H1 (cell line): ENCODE results near the gene BBC3. TPM values are rescaled to one million over a fixed set of nuclear protein-coding genes. Genes with fewer than 3 reads are reported as not detected.
A peak's percentile ranks its signal among the peaks of the same experiment; 100 is the strongest.

Experiments
- CTCF ChIA-PET: fragments of 300-600 bp; sonication (Branson Sonifier 250); formaldehyde crosslinking; loops from one replicate; lab custom pipeline; 2021; ENCODE audit not compliant: partially characterized antibody; lab: Charles Lee
- POLR2A ChIA-PET: fragments of 300-600 bp; sonication (Branson Sonifier 250); formaldehyde crosslinking; loops from one replicate; lab custom pipeline; 2021; ENCODE audit warnings: inconsistent platforms; ENCODE audit not compliant: partially characterized antibody; lab: Charles Lee
- DNase-seq, 2 experiments: peaks; one replicate each; pipeline versions ENCODE4 v3.0.0 to v3.0.0-alpha.2; 2010 to 2022; ENCODE audit warnings: low spot score in 2 of 2, low read depth in 1 of 2, mixed read lengths in 1 of 2
- FAIRE-seq: peaks from 2 replicates; lab custom pipeline; 2011; peaks lifted over from hg19 to GRCh38; lab: Jason Lieb, UNC
- H2AFZ ChIP-seq: 2 replicates; pipeline ENCODE4 v1.8.1; 2012; ENCODE audit warnings: low read length, inconsistent platforms
- H2AK5ac ChIP-seq: 2 replicates; pipeline ENCODE4 v1.6.1; 2013; ENCODE audit warnings: low read depth, low read length
- H2BK120ac ChIP-seq: replicated peaks from 2 replicates; pipeline ENCODE3; 2013; ENCODE audit warnings: low read depth, low read length, inconsistent platforms
- H2BK12ac ChIP-seq: 2 replicates; pipeline ENCODE4 v1.6.1; 2013; ENCODE audit warnings: low read depth, low read length
- H2BK15ac ChIP-seq: 2 replicates; pipeline ENCODE4 v1.6.1; 2013; ENCODE audit warnings: low read length
- H2BK20ac ChIP-seq: 2 replicates; pipeline ENCODE4 v1.6.1; 2013; ENCODE audit warnings: low read length
- H2BK5ac ChIP-seq: 2 replicates; pipeline ENCODE4 v1.6.1; 2013; ENCODE audit warnings: low read depth, low read length
- H3K14ac ChIP-seq: 2 replicates; pipeline ENCODE4 v1.6.1; 2013; ENCODE audit warnings: inconsistent platforms; ENCODE audit not compliant: insufficient read length
- H3K18ac ChIP-seq: 2 replicates; pipeline ENCODE4 v1.6.1; 2013; ENCODE audit warnings: low read length; ENCODE audit errors: extremely low read depth
- H3K23ac ChIP-seq: 2 replicates; pipeline ENCODE4 v1.6.1; 2013; ENCODE audit warnings: inconsistent platforms; ENCODE audit not compliant: insufficient read length
- H3K23me2 ChIP-seq: 2 replicates; pipeline ENCODE4 v1.6.1; 2013; ENCODE audit warnings: low read depth, low read length
- H3K27ac ChIP-seq: 2 replicates; pipeline ENCODE4 v1.6.1; 2011; ENCODE audit warnings: low read depth, low read length, inconsistent platforms
- H3K27me3 ChIP-seq, 4 experiments: replicated peaks in 1 of 4; 1 replicate in 1 of 4; 2 replicates in 3 of 4; pipeline versions ENCODE4 v1.6.1 to v1.8.1; 2011 to 2013; ENCODE audit warnings: low read length in 3 of 4, mild to moderate bottlenecking in 3 of 4, inconsistent platforms in 2 of 4, mixed read lengths in 2 of 4, moderate library complexity in 1 of 4; ENCODE audit not compliant: control insufficient read depth in 3 of 4, insufficient read depth in 3 of 4; ENCODE audit errors: extremely low read depth in 1 of 4
- H3K36me3 ChIP-seq, 4 experiments: 2 replicates each; pipeline versions ENCODE4 v1.6.1 to v1.8.1; 2011 to 2013; ENCODE audit warnings: mild to moderate bottlenecking in 4 of 4, low read length in 3 of 4, moderate library complexity in 2 of 4, control low read depth in 1 of 4, inconsistent platforms in 1 of 4; ENCODE audit not compliant: insufficient read depth in 4 of 4, control insufficient read depth in 2 of 4
- H3K4ac ChIP-seq: replicated peaks from 2 replicates; pipeline ENCODE3; 2013; ENCODE audit warnings: low read length, low read depth, mixed read lengths, inconsistent platforms; ENCODE audit not compliant: insufficient read length
- H3K4me1 ChIP-seq, 4 experiments: replicated peaks in 1 of 4; 1 replicate in 1 of 4; 2 replicates in 3 of 4; pipeline versions ENCODE4 v1.6.1 to v1.8.1; 2011 to 2013; ENCODE audit warnings: low read length in 3 of 4, inconsistent platforms in 2 of 4, mixed read lengths in 1 of 4; ENCODE audit not compliant: insufficient read depth in 4 of 4, control insufficient read depth in 3 of 4
- H3K4me2 ChIP-seq, 2 experiments: 2 replicates each; pipeline versions ENCODE4 v1.6.1 to v1.8.1; 2011 to 2013; ENCODE audit warnings: low read depth in 2 of 2, low read length in 2 of 2, control low read depth in 1 of 2, inconsistent platforms in 1 of 2, mild to moderate bottlenecking in 1 of 2; ENCODE audit not compliant: insufficient read depth in 1 of 2
- H3K4me3 ChIP-seq, 4 experiments: fragments of 200-600, 300-600 bp in 1 of 4; sonication (generic), shearing (Covaris generic), sonication (Bioruptor Twin) in 1 of 4; 2 replicates each; pipeline versions ENCODE4 v1.5.1 to v1.8.1; 2011 to 2016; ENCODE audit warnings: low read length in 4 of 4, low read depth in 3 of 4, control low read depth in 2 of 4, inconsistent platforms in 2 of 4, mild to moderate bottlenecking in 2 of 4, mixed read lengths in 1 of 4, moderate library complexity in 1 of 4; ENCODE audit not compliant: insufficient read depth in 2 of 4; ENCODE audit errors: extremely low read depth in 1 of 4
- H3K56ac ChIP-seq: replicated peaks from 2 replicates; pipeline ENCODE3; 2013; ENCODE audit warnings: low read depth, mild to moderate bottlenecking, mixed read lengths, low read length, inconsistent platforms; ENCODE audit not compliant: insufficient read length
- H3K79me1 ChIP-seq: 2 replicates; pipeline ENCODE4 v1.6.1; 2013; ENCODE audit warnings: low read depth, low read length, control low read depth
- H3K79me2 ChIP-seq, 2 experiments: 2 replicates each; pipeline versions ENCODE4 v1.6.1 to v1.8.1; 2012 to 2013; ENCODE audit warnings: low read length in 2 of 2, mild to moderate bottlenecking in 2 of 2, inconsistent platforms in 1 of 2; ENCODE audit not compliant: insufficient read depth in 2 of 2, control insufficient read depth in 1 of 2
- H3K9ac ChIP-seq, 4 experiments: replicated peaks in 1 of 4; 1 replicate in 1 of 4; 2 replicates in 3 of 4; pipeline versions ENCODE4 v1.6.1 to v1.8.1; 2011 to 2013; ENCODE audit warnings: low read depth in 3 of 4, low read length in 3 of 4, control low read depth in 2 of 4, mild to moderate bottlenecking in 2 of 4, moderate library complexity in 2 of 4, inconsistent platforms in 1 of 4; ENCODE audit errors: extremely low read depth in 1 of 4
- H3K9me3 ChIP-seq, 2 experiments: 2 replicates each; pipeline versions ENCODE4 v1.6.1 to v1.8.1; 2012 to 2013; ENCODE audit warnings: mild to moderate bottlenecking in 2 of 2, moderate library complexity in 2 of 2, control low read depth in 1 of 2, inconsistent platforms in 1 of 2, low read depth in 1 of 2, low read length in 1 of 2, mixed read lengths in 1 of 2; ENCODE audit not compliant: insufficient read depth in 2 of 2
- H4K20me1 ChIP-seq, 2 experiments: replicated peaks in 1 of 2; 2 replicates each; pipeline versions ENCODE3 to v1.8.1; 2011 to 2013; ENCODE audit warnings: inconsistent platforms in 2 of 2, low read length in 2 of 2, mild to moderate bottlenecking in 1 of 2; ENCODE audit not compliant: insufficient read depth in 2 of 2, control insufficient read depth in 1 of 2
- H4K5ac ChIP-seq: 2 replicates; pipeline ENCODE4 v1.6.1; 2013; ENCODE audit warnings: low read length, low read depth, mixed read lengths, inconsistent platforms; ENCODE audit not compliant: insufficient read length
- H4K8ac ChIP-seq: 2 replicates; pipeline ENCODE4 v1.8.0; 2013; ENCODE audit warnings: mild to moderate bottlenecking, moderate library complexity, low read length, inconsistent platforms; ENCODE audit not compliant: insufficient read depth; ENCODE audit errors: extremely low read depth
- H4K91ac ChIP-seq: replicated peaks from 2 replicates; pipeline ENCODE3; 2013; ENCODE audit warnings: low read length, mixed read lengths, inconsistent platforms; ENCODE audit not compliant: insufficient read length
- KDM1A ChIP-seq: fragments of 200-600, 300-600 bp; sonication (generic); IDR thresholded peaks from 2 replicates; pipeline ENCODE4 v1.7.1; 2016; ENCODE audit warnings: mild to moderate bottlenecking, low read length, borderline replicate concordance
- KDM4A ChIP-seq: IDR thresholded peaks from one replicate; pipeline ENCODE4 v1.7.1; 2012; ENCODE audit warnings: low read depth, mild to moderate bottlenecking, moderate library complexity, low read length, inconsistent platforms; ENCODE audit not compliant: severe bottlenecking
- SIN3A ChIP-seq, 2 experiments: IDR thresholded peaks in 1 of 2; conservative IDR thresholded peaks in 1 of 2; 2 replicates each; pipeline ENCODE4 v1.6.1; 2011 to 2012; ENCODE audit warnings: low read length in 2 of 2, improper control_type of control experiment in 1 of 2, low read depth in 1 of 2, mild to moderate bottlenecking in 1 of 2
- SP4 ChIP-seq: IDR thresholded peaks from 2 replicates; pipeline ENCODE4 v1.6.1; 2012; ENCODE audit warnings: low read length, inconsistent platforms
- WGBS, 2 experiments: shearing (Covaris generic) in 1 of 2; methylation state at CpG; one replicate each; pipeline versions ENCODE4 v1.1.6 to v1.1.7; 2013 to 2015; ENCODE audit warnings: low lambda C conversion rate in 2 of 2, mixed read lengths in 2 of 2, inconsistent platforms in 1 of 2, low coverage in 1 of 2, missing lambda C conversion rate in 1 of 2; ENCODE audit not compliant: insufficient replicate concordance in 2 of 2, insufficient coverage in 1 of 2, insufficient read length in 1 of 2; ENCODE audit errors: extremely low coverage in 1 of 2, missing lambda C conversion rate in 1 of 2; 5-methylcytosine and 5-hydroxymethylcytosine counted together
- polyA plus RNA-seq, 7 experiments: library from polyadenylated mRNA; depleted of rRNA in 3 of 7; stranded (reverse) in 5 of 7; unstranded in 2 of 7; fragments of >200 nt in 5 of 7; fragments of 200-250 nt in 2 of 7; gene quantifications; 1 replicate in 5 of 7; 2 replicates in 1 of 7; 4 replicates in 1 of 7; pipeline versions ENCODE4 v1.2.1 to v1.2.3, GENCODE V29; 2011 to 2013; ENCODE audit warnings: missing spikeins in 2 of 7, mixed read lengths in 2 of 7
- total RNA-seq: library from RNA; stranded (reverse); fragmentation: NEBNext Ultra II Directional; extraction: Animal tissue kit (Norgen Biotek cat#: 25700); gene quantifications from 2 replicates; pipeline ENCODE4 v1.2.1, GENCODE V29; 2021

The BBC3 gene
- total and polyA plus RNA-seq, 2 of the 8 experiments (the other 6 are each of a cell fraction or from before 2014, with no cell fraction given), result 13.2 to 21.6 TPM

DNA sequence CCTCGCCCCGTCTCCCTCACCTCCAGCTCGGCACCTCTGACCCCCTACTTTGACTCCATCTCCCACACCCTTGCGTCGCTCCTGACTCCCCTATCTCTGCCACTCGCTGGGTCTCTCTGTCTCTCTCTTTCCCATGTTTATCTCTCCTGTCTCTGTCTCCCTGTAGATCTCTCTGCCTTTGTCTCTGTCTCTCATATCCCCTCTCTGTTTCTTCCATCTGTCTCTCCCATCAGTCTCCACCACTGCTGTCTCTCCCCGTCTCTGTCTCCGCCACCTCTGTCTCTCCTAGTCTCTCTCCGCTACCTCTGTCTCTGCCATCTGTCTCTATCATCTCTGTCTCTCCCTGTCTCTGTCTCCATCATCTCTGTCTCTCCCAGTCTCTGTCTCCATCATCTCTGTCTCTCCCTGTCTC lies 12.4 kb upstream of the BBC3 start:
- peaks cover 0 to 5% of the 10 kb centered on the region in 2 experiments; a peak in 2 of 4 replicates for H3K9me3 ChIP-seq
- H2AFZ ChIP-seq, result no peak overlapping the region
- peak overlapping the region; percentile 95; the same call in 1 of the 2 replicates for H2BK20ac ChIP-seq
- H4K5ac ChIP-seq, result no peak overlapping the region
- peak overlapping the region; percentile 91; the same call in 1 of the 2 replicates for H2AK5ac ChIP-seq
- WGBS, 2 experiments, result 18% methylated on average over 7 of the region's 9 CpGs; no CpG with 5 or more reads in 1 of the 2 experiments
- no peaks in the 10 kb centered on the region; a peak in 1 of 4 replicates for H3K79me2 ChIP-seq
- CTCF ChIA-PET, result interaction anchor here (0.7 to 12.1 kb wide), 10 partner anchors 8 to 224 kb away, joined by 3 to 303 read pairs (median 13); partner anchors contain the start of genes CCDC9 and NPAS1
- H2BK15ac ChIP-seq, result 0 out of 2 replicates have a peak overlapping the region, but pooled peaks have one; percentile 92
- no peak overlapping the region for H3K4ac ChIP-seq
- H2BK5ac ChIP-seq, result peak overlapping the region; percentile 36; the same call in 1 of the 2 replicates
- DNase-seq (peak in 1 of 2 experiments; percentile 60), FAIRE-seq (no peak)
- H2BK12ac ChIP-seq, result peak overlapping the region; percentile 98
- H3K23ac ChIP-seq, result no peak overlapping the region
- H3K14ac ChIP-seq, result no peak overlapping the region
- peak overlapping the region; percentile 68 to 93 for H3K4me2 ChIP-seq
- H3K56ac ChIP-seq, result no peak overlapping the region
- H4K20me1 ChIP-seq, result peaks cover 4 to 18% of the 10 kb centered on the region in 2 experiments
- peak overlapping the region; percentile 21 to 61 (median 34); a peak in 6 of 8 replicates for H3K4me3 ChIP-seq
- no peak overlapping the region for H4K8ac ChIP-seq
- peaks cover 21% of the 10 kb centered on the region for H3K23me2 ChIP-seq
- peaks cover 8 to 25% (median 20%) of the 10 kb centered on the region in 4 experiments for H3K4me1 ChIP-seq
- peak overlapping the region; percentile 19 for H3K18ac ChIP-seq
- no peaks in the 10 kb centered on the region for H3K36me3 ChIP-seq
- H4K91ac ChIP-seq, result peak overlapping the region; percentile 20
- H3K79me1 ChIP-seq, result peaks cover 3% of the 10 kb centered on the region; the same call in 1 of the 2 replicates
- TF ChIP-seq SP4 (peak; percentile 7; the same call in 1 of the 2 replicates), KDM1A (no peak), SIN3A (conservative IDR thresholded peaks at IDR 0.05 in 1 of 2, IDR thresholded peaks at IDR 0.05 in 1 of 2; ENCODE audit: low read depth in 1 of 2, low read length in 2 of 2) (0 out of 4 replicates have a peak, but pooled peaks of 1 of the 2 experiments have one; percentile 8), KDM4A (peak; percentile 25)
- TF ChIP-seq, all 59 proteins: peak for 3
- Histone ChIP-seq H3K9ac (peak overlapping the region in 1 of 4 experiments; percentile 33; a peak in 1 of 7 replicates), H2BK120ac (no peak overlapping the region), H3K27me3 (peaks cover 0 to 30% (median 27%) of the 10 kb centered on the region in 4 experiments; a peak in 6 of 7 replicates), H3K27ac (no peak overlapping the region)
- POLR2A ChIA-PET, result interaction anchor here (0.7 to 6.1 kb wide), 12 partner anchors 10 to 221 kb away, joined by 3 to 148 read pairs (median 4); partner anchors contain the start of gene CCDC9
